T-cell (primary cell): ENCODE data around the gene ORC6. TPM values are rescaled to one million over a fixed set of nuclear protein-coding genes. Genes with fewer than 3 reads are reported as not detected.

Experiments used
- ATAC-seq, 4 experiments: fragments of 200-7000 bp in 3 of 4; fragments of 150-1000 bp in 1 of 4; cut with Tn5 transposase; replicated peaks in 1 of 4; 1 replicate in 3 of 4; 2 replicates in 1 of 4; pipeline ENCODE4 v1.10.0; 2021; ENCODE audit warnings: moderate library complexity in 3 of 4, mild to moderate bottlenecking in 2 of 4, moderate number of reproducible peaks in 1 of 4
- CTCF ChIA-PET, 2 donors: fragments of 300-600 bp; sonication (Branson Sonifier 250); formaldehyde crosslinking; loops; one replicate each; lab custom pipeline; 2022; ENCODE audit warnings: antibody characterized with exemption in 2 of 2; lab: Charles Lee
- POLR2A ChIA-PET, 2 donors: fragments of 300-600 bp; sonication (Branson Sonifier 250); formaldehyde crosslinking; loops; one replicate each; lab custom pipeline; 2022; ENCODE audit warnings: antibody characterized with exemption in 2 of 2; lab: Charles Lee
- DNase-seq, 35 experiments: peaks; one replicate each; pipeline versions ENCODE4 v3.0.0 to v3.0.0-alpha.2; 2013 to 2023
- H3K27ac ChIP-seq: one replicate; pipeline ENCODE4 v1.5.1; 2013; ENCODE audit warnings: low read length
- H3K27me3 ChIP-seq, 2 experiments: replicated peaks in 1 of 2; 1 replicate in 1 of 2; 2 replicates in 1 of 2; pipeline versions ENCODE4 v1.6.1 to v1.7.0; 2013; ENCODE audit warnings: low read length in 1 of 2, mixed read lengths in 1 of 2; ENCODE audit not compliant: control insufficient read depth in 2 of 2, insufficient read depth in 2 of 2; ENCODE audit errors: extremely low read depth in 1 of 2
- H3K36me3 ChIP-seq, 2 donors: 1 replicate in 1 of 2; 2 replicates in 1 of 2; pipeline versions ENCODE4 v1.6.1 to v1.7.0; 2013; ENCODE audit warnings: low read length in 1 of 2; ENCODE audit not compliant: control insufficient read depth in 2 of 2, insufficient read depth in 1 of 2; ENCODE audit errors: extremely low read depth in 1 of 2
- H3K4me1 ChIP-seq, 2 experiments: 1 replicate in 1 of 2; 2 replicates in 1 of 2; pipeline versions ENCODE4 v1.6.1 to v1.7.0; 2013; ENCODE audit warnings: low read length in 2 of 2, mixed read lengths in 1 of 2; ENCODE audit not compliant: insufficient read depth in 2 of 2, control insufficient read depth in 1 of 2; ENCODE audit errors: extremely low read depth in 1 of 2
- H3K4me3 ChIP-seq, 2 donors: 1 replicate in 1 of 2; 2 replicates in 1 of 2; pipeline versions ENCODE4 v1.5.1 to v1.7.0; 2013; ENCODE audit warnings: mild to moderate bottlenecking in 2 of 2, low read length in 1 of 2, moderate library complexity in 1 of 2; ENCODE audit not compliant: control insufficient read depth in 1 of 2; ENCODE audit errors: extremely low read depth in 1 of 2
- H3K9me3 ChIP-seq: 2 replicates; pipeline ENCODE4 v1.7.0; 2013
- H3K27ac Mint-ChIP-seq, 2 donors: one replicate each; pipeline ENCODE4 v1.8.0; 2020 to 2021; ENCODE audit warnings: mild to moderate bottlenecking in 2 of 2, mixed read lengths in 2 of 2
- H3K27me3 Mint-ChIP-seq, 2 donors: one replicate each; pipeline ENCODE4 v1.8.0; 2021 to 2022; ENCODE audit warnings: mixed read lengths in 2 of 2
- H3K36me3 Mint-ChIP-seq: one replicate; pipeline ENCODE4 v1.8.0; 2021; ENCODE audit warnings: mixed read lengths
- H3K4me1 Mint-ChIP-seq, 3 donors: one replicate each; pipeline ENCODE4 v1.8.0; 2020 to 2022; ENCODE audit warnings: mixed read lengths in 3 of 3, mild to moderate bottlenecking in 1 of 3
- H3K4me3 Mint-ChIP-seq, 3 donors: one replicate each; pipeline ENCODE4 v1.8.0; 2020 to 2022; ENCODE audit warnings: mild to moderate bottlenecking in 3 of 3, mixed read lengths in 3 of 3, moderate library complexity in 3 of 3
- H3K9me3 Mint-ChIP-seq, 3 donors: one replicate each; pipeline ENCODE4 v1.8.0; 2020 to 2022; ENCODE audit warnings: mixed read lengths in 3 of 3
- WGBS: methylation state at CpG from one replicate; pipeline ENCODE4 v1.1.5; 2013; ENCODE audit warnings: missing lambda C conversion rate; ENCODE audit not compliant: insufficient coverage; 5-methylcytosine and 5-hydroxymethylcytosine counted together
- total RNA-seq, 35 experiments: library from RNA in 6 of 35; stranded (reverse) in 6 of 35; fragments of 120-200 nt in 1 of 35; gene quantifications; one replicate each; pipeline versions ENCODE4 v1.2.1 to v1.2.4 and lab custom pipeline; 2013 to 2026

ORC6 gene
- total RNA-seq, result 1 to 10 TPM; 2.6 to 6.2 (median 3.0) TPM
- 2.2 TPM for total RNA-seq (2013)
- total RNA-seq (lab: John Stamatoyannopoulos, UW), result 1.3 to 53.1 (median 3.0) reads per million in 29 experiments

- peaks cover under 1% of the 10 kb centered on the region for H3K36me3 Mint-ChIP-seq
- no peaks in the 10 kb centered on the region for H3K27me3 ChIP-seq
- POLR2A ChIA-PET, result interaction anchor here in 1 of 2 donors (0.9 kb wide), 1 partner anchor 139 kb away, joined by 3 read pairs; no protein-coding TSS in a partner anchor
Measured at GRCh38 chr16:46689365-46690280, at the start of gene ORC6. Gene ORC6, plus strand, starts transcription at chr16:46689659. Its CDS starts 47 bp downstream, at chr16:46689706.

GRCh38 chr16:46648656-46649055 lies 40.8 kb upstream of the ORC6 start:
- no peaks in the 10 kb centered on the region for H3K9me3 ChIP-seq
- Mint-ChIP-seq H3K4me3 (no peak overlapping the region), H3K36me3 (peaks cover 33% of the 10 kb centered on the region), H3K27ac (no peak overlapping the region), H3K4me1 (no peaks in the 10 kb centered on the region), H3K9me3 (peaks cover 6 to 26% (median 14%) of the 10 kb centered on the region in 3 donors), H3K27me3 (no peaks in the 10 kb centered on the region)
- DNase-seq, result no peak
- H3K4me1 ChIP-seq, result no peaks in the 10 kb centered on the region
- no peak overlapping the region for H3K27ac ChIP-seq
- no peak for ATAC-seq
- H3K27me3 ChIP-seq, result no peaks in the 10 kb centered on the region
- no peak overlapping the region for H3K4me3 ChIP-seq
- ChIA-PET POLR2A (no interaction called here), CTCF (no interaction called here)
- 94% methylated on average over 3 of the region's 8 CpGs for WGBS
- H3K36me3 ChIP-seq, result no peaks in the 10 kb centered on the region

More at GRCh38 chr16:46689365-46690280, at the start of gene ORC6:
- Histone ChIP-seq H3K4me1 (peaks cover 19 to 24% of the 10 kb centered on the region in 2 experiments), H3K9me3 (no peaks in the 10 kb centered on the region), H3K27ac (peak within 1 kb of the TSS; percentile 95), H3K36me3 (no peaks in the 10 kb centered on the region), H3K4me3 (peak within 1 kb of the TSS; percentile 87 to 92)
- CTCF ChIA-PET, result interaction anchor here (0.5 to 2.0 kb wide), 6 partner anchors 16 to 1687 kb away, joined by 3 to 13 read pairs (median 4); no protein-coding TSS in a partner anchor
- DNase-seq, result peak; percentile 87 to 99 (median 96)
- Mint-ChIP-seq H3K9me3 (no peaks in the 10 kb centered on the region), H3K27me3 (no peaks in the 10 kb centered on the region), H3K27ac (no peak within 1 kb of the TSS), H3K4me1 (peaks cover 35 to 38% (median 35%) of the 10 kb centered on the region in 3 donors), H3K4me3 (no peak within 1 kb of the TSS)
- under 1% methylated on average over 76 of the region's 79 CpGs for WGBS
- ATAC-seq, result peak; percentile 80 to 82 (median 80)

- CTCF ChIA-PET, result no interaction called here
- no peaks in the 10 kb centered on the region for H3K4me1 ChIP-seq
- no peak overlapping the region for H3K4me3 ChIP-seq
- no peak overlapping the region for H3K27ac ChIP-seq
- WGBS, result 98% methylated on average over 21 of the region's 27 CpGs
- ATAC-seq, result no peak
- no peak overlapping the region for H3K4me3 Mint-ChIP-seq
- no peaks in the 10 kb centered on the region for H3K36me3 ChIP-seq
- H3K27me3 Mint-ChIP-seq, result no peaks in the 10 kb centered on the region
- peaks cover 23% of the 10 kb centered on the region for H3K36me3 Mint-ChIP-seq
- no peak for DNase-seq
- no peaks in the 10 kb centered on the region for H3K9me3 ChIP-seq
- H3K4me1 Mint-ChIP-seq, result no peaks in the 10 kb centered on the region
- POLR2A ChIA-PET, result no interaction called here
- H3K27me3 ChIP-seq, result no peaks in the 10 kb centered on the region
- H3K27ac Mint-ChIP-seq, result no peak overlapping the region
- peaks cover 3 to 19% (median 4%) of the 10 kb centered on the region in 3 donors for H3K9me3 Mint-ChIP-seq
Measured at GRCh38 chr16:46649588-46650253, 39.7 kb upstream of the ORC6 start.

- no peaks in the 10 kb centered on the region for H3K9me3 ChIP-seq
- H3K36me3 ChIP-seq, result no peaks in the 10 kb centered on the region
- no peaks in the 10 kb centered on the region for H3K27me3 ChIP-seq
- DNase-seq, result no peak
- Mint-ChIP-seq H3K36me3 (peaks cover 19% of the 10 kb centered on the region), H3K4me3 (no peak overlapping the region), H3K4me1 (no peaks in the 10 kb centered on the region), H3K27ac (no peak overlapping the region), H3K9me3 (peaks cover 0 to 14% (median 0%) of the 10 kb centered on the region in 3 donors), H3K27me3 (no peaks in the 10 kb centered on the region)
- no peaks in the 10 kb centered on the region for H3K4me1 ChIP-seq
- ATAC-seq, result no peak
- no peak overlapping the region for H3K4me3 ChIP-seq
- ChIA-PET POLR2A (no interaction called here), CTCF (no interaction called here)
- WGBS, result 100% methylated on average over 5 of the region's 5 CpGs
- H3K27ac ChIP-seq, result no peak overlapping the region
Measured at GRCh38 chr16:46650254-46650623, 39.2 kb upstream of the ORC6 start.

GRCh38 chr16:46651305-46651704 lies 38.2 kb upstream of the ORC6 start:
- DNase-seq (no peak), ATAC-seq (no peak)
- H3K4me3 Mint-ChIP-seq, result no peak overlapping the region
- peaks cover 17% of the 10 kb centered on the region for H3K36me3 Mint-ChIP-seq
- ChIA-PET CTCF (interaction anchor here in 1 of 2 donors (0.6 kb wide), 1 partner anchor 17 kb away, joined by 3 read pairs; no protein-coding TSS in a partner anchor), POLR2A (no interaction called here)
- no peak overlapping the region for H3K4me3 ChIP-seq
- no peaks in the 10 kb centered on the region for H3K27me3 Mint-ChIP-seq
- 85% methylated on average over 3 of the region's 3 CpGs for WGBS
- H3K27me3 ChIP-seq, result no peaks in the 10 kb centered on the region
- no peaks in the 10 kb centered on the region for H3K36me3 ChIP-seq
- no peaks in the 10 kb centered on the region for H3K4me1 ChIP-seq
- no peaks in the 10 kb centered on the region for H3K4me1 Mint-ChIP-seq
- peaks cover 0 to 4% (median 0%) of the 10 kb centered on the region in 3 donors for H3K9me3 Mint-ChIP-seq
- no peak overlapping the region for H3K27ac Mint-ChIP-seq
- H3K9me3 ChIP-seq, result no peaks in the 10 kb centered on the region
- no peak overlapping the region for H3K27ac ChIP-seq

- no peak overlapping the region for H3K4me3 ChIP-seq
- peak overlapping the region in 1 of 2 donors; percentile 26 for H3K27ac Mint-ChIP-seq
- DNase-seq (peak in 10 of 35 experiments; percentile 0 to 40 (median 4)), ATAC-seq (peak in 3 of 4 experiments; percentile 9 to 43 (median 33))
- no peaks in the 10 kb centered on the region for H3K9me3 Mint-ChIP-seq
- H3K4me1 ChIP-seq, result no peaks in the 10 kb centered on the region
- peaks cover 0 to 7% (median 0%) of the 10 kb centered on the region in 3 donors for H3K4me1 Mint-ChIP-seq
- H3K36me3 Mint-ChIP-seq, result peaks cover 35% of the 10 kb centered on the region
- H3K9me3 ChIP-seq, result no peaks in the 10 kb centered on the region
- H3K36me3 ChIP-seq, result peaks cover 10 to 40% of the 10 kb centered on the region in 2 donors
- H3K27ac ChIP-seq, result no peak overlapping the region
- 14% methylated on average over 1 of the region's 1 CpG for WGBS
- no peaks in the 10 kb centered on the region for H3K27me3 ChIP-seq
- ChIA-PET POLR2A (interaction anchor here in 1 of 2 donors (0.7 kb wide), 1 partner anchor 1722 kb away, joined by 3 read pairs; no protein-coding TSS in a partner anchor), CTCF (no interaction called here)
- H3K4me3 Mint-ChIP-seq, result no peak overlapping the region
- no peaks in the 10 kb centered on the region for H3K27me3 Mint-ChIP-seq
Measured at GRCh38 chr16:46658925-46659324, 30.5 kb upstream of the ORC6 start.
